Measurements from ENCODE around the gene PHF11.

- TF ChIP-seq USF1 (IDR thresholded peaks at IDR 0.05) (no peak), RAD21 (IDR thresholded peaks at IDR 0.05; ENCODE audit: low read depth) (no peak), TAF1 (IDR thresholded peaks at IDR 0.05; ENCODE audit: low read depth) (no peak), TEAD4 (IDR thresholded peaks at IDR 0.05) (no peak), EP300 (IDR thresholded peaks at IDR 0.05; ENCODE audit: borderline replicate concordance) (no peak)
Observed at GRCh38 chr13:49524740-49525501, 29.2 kb downstream of the PHF11 start.
